Measurements from ENCODE around the gene SCAMP2. TPM values are rescaled to one million over a fixed set of nuclear protein-coding genes. Genes with fewer than 3 reads are reported as not detected.

SCAMP2 gene
- total RNA-seq, 1 donor from 2014 or later: 35.6 TPM

GRCh38 chr15:74869726-74870407, 3.3 kb downstream of the SCAMP2 start:
- no peak for DNase-seq
- H3K4me3 Mint-ChIP-seq (ENCODE audit: unreplicated experiment): no peak overlapping the region
- no peak for TF ChIP-seq CTCF (IDR thresholded peaks at IDR 0.05; ENCODE audit: partially characterized antibody, unreplicated experiment)
- H3K9me3 Mint-ChIP-seq (ENCODE audit: unreplicated experiment): peaks cover 7% of the 10 kb centered on the region
- peaks cover 8% of the 10 kb centered on the region for H3K36me3 Mint-ChIP-seq (ENCODE audit: unreplicated experiment)
- H3K27me3 Mint-ChIP-seq (ENCODE audit: unreplicated experiment): peaks cover 2% of the 10 kb centered on the region
- peaks cover 11% of the 10 kb centered on the region for H3K4me1 Mint-ChIP-seq (ENCODE audit: low read depth, unreplicated experiment)
- no peak overlapping the region for H3K27ac Mint-ChIP-seq (ENCODE audit: unreplicated experiment)

GRCh38 chr15:74869372-74869725, 3.8 kb downstream of the SCAMP2 start:
- Mint-ChIP-seq H3K27me3 (ENCODE audit: unreplicated experiment) (peaks cover 4% of the 10 kb centered on the region), H3K9me3 (ENCODE audit: unreplicated experiment) (peaks cover 7% of the 10 kb centered on the region), H3K4me1 (ENCODE audit: low read depth, unreplicated experiment) (peaks cover 11% of the 10 kb centered on the region), H3K27ac (ENCODE audit: unreplicated experiment) (no peak overlapping the region), H3K36me3 (ENCODE audit: unreplicated experiment) (peaks cover 8% of the 10 kb centered on the region), H3K4me3 (ENCODE audit: unreplicated experiment) (no peak overlapping the region)
- TF ChIP-seq CTCF (IDR thresholded peaks at IDR 0.05; ENCODE audit: partially characterized antibody, unreplicated experiment): no peak
- DNase-seq: no peak

GRCh38 chr15:74868059-74868458, 5.1 kb downstream of the SCAMP2 start:
- Mint-ChIP-seq H3K4me3 (ENCODE audit: unreplicated experiment) (no peak overlapping the region), H3K9me3 (ENCODE audit: unreplicated experiment) (peaks cover 6% of the 10 kb centered on the region), H3K27ac (ENCODE audit: unreplicated experiment) (no peak overlapping the region), H3K27me3 (ENCODE audit: unreplicated experiment) (peaks cover 6% of the 10 kb centered on the region), H3K36me3 (ENCODE audit: unreplicated experiment) (peaks cover 8% of the 10 kb centered on the region), H3K4me1 (ENCODE audit: low read depth, unreplicated experiment) (peaks cover 9% of the 10 kb centered on the region)
- TF ChIP-seq CTCF (IDR thresholded peaks at IDR 0.05; ENCODE audit: partially characterized antibody, unreplicated experiment): no peak
- no peak for DNase-seq

DNA sequence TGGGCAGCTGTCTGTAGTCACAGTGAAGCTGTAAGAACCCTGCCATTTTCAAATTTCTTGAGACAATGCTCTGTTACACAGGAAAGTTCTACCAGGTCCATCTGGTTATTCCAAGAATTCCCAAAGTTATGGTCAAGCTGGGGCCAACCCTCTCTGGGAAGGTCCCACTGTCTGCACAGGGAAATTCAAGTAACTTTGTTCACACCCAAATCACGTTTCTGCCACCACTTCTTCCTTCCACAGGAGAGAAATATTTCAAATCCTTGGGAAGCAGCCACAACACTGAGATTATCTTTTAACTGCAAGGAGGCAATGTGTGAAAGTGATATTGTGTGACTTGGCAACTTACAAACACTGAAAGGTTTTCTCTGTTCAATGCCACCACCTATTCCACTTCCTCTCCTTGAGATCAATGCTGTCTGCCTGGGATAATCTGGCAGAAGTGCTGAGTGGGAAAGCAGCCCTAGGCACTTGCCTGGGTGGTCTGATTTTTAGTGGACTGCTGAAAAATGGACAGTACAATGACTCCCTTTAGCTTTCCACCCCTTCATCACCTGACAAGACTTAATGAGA, 5.6 kb downstream of the SCAMP2 start:
- Mint-ChIP-seq H3K9me3 (ENCODE audit: unreplicated experiment) (peaks cover 4% of the 10 kb centered on the region), H3K4me3 (ENCODE audit: unreplicated experiment) (no peak overlapping the region), H3K4me1 (ENCODE audit: low read depth, unreplicated experiment) (peaks cover 7% of the 10 kb centered on the region), H3K27ac (ENCODE audit: unreplicated experiment) (no peak overlapping the region), H3K36me3 (ENCODE audit: unreplicated experiment) (peaks cover 8% of the 10 kb centered on the region), H3K27me3 (ENCODE audit: unreplicated experiment) (peaks cover 4% of the 10 kb centered on the region)
- no peak for DNase-seq
- no peak for TF ChIP-seq CTCF (IDR thresholded peaks at IDR 0.05; ENCODE audit: partially characterized antibody, unreplicated experiment)

GRCh38 chr15:74866090-74866489, 7.1 kb downstream of the SCAMP2 start:
- peaks cover 5% of the 10 kb centered on the region for H3K4me1 Mint-ChIP-seq (ENCODE audit: low read depth, unreplicated experiment)
- H3K27ac Mint-ChIP-seq (ENCODE audit: unreplicated experiment): no peak overlapping the region
- no peak for DNase-seq
- H3K36me3 Mint-ChIP-seq (ENCODE audit: unreplicated experiment): peaks cover 8% of the 10 kb centered on the region
- no peak for TF ChIP-seq CTCF (IDR thresholded peaks at IDR 0.05; ENCODE audit: partially characterized antibody, unreplicated experiment)
- H3K27me3 Mint-ChIP-seq (ENCODE audit: unreplicated experiment): peaks cover 4% of the 10 kb centered on the region
- no peak overlapping the region for H3K4me3 Mint-ChIP-seq (ENCODE audit: unreplicated experiment)
- H3K9me3 Mint-ChIP-seq (ENCODE audit: unreplicated experiment): peaks cover 4% of the 10 kb centered on the region

Measured in glutamatergic neuron (in vitro differentiated cells).